Fibroblast of lung (primary cell): Measurements from ENCODE around the gene LMNA.

Source experiments
- EZH2 ChIP-seq: IDR thresholded peaks from 2 replicates; pipeline ENCODE4 v1.5.1; 2012; ENCODE audit warnings: low read length, control low read depth, mild to moderate bottlenecking; ENCODE audit errors: missing control alignments
- TF ChIP-seq, protein P1 (sequence below), 2 donors: IDR thresholded peaks in 1 of 2; conservative IDR thresholded peaks in 1 of 2; 1 replicate in 1 of 2; 2 replicates in 1 of 2; pipeline ENCODE4 v1.5.1; 2011 to 2012; ENCODE audit warnings: low read length in 2 of 2, control low read depth in 1 of 2, inconsistent platforms in 1 of 2, low read depth in 1 of 2, mild to moderate bottlenecking in 1 of 2

DNA sequence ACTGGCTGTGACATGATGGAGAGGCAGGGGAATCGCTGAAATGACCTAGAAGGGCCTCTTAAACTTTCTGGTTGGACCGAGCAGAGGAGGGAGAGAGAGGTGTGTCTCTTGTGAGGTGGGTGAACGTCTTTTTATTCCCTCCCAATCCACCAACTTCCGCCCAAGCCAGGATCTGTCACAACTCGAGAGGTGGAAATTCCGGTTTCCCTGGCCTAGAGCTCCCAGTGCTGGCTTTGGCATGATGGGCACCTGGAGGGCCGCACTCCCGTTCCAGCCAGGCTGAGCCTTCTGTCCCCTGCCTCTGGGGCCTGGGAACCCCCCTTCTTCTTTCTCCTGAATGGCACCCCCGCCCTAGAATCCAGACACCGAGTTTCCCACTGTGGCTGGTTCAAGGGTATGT lies 38.9 kb downstream of the LMNA start, which contains the start of gene SEMA4A:
- TF ChIP-seq, protein P1, sequence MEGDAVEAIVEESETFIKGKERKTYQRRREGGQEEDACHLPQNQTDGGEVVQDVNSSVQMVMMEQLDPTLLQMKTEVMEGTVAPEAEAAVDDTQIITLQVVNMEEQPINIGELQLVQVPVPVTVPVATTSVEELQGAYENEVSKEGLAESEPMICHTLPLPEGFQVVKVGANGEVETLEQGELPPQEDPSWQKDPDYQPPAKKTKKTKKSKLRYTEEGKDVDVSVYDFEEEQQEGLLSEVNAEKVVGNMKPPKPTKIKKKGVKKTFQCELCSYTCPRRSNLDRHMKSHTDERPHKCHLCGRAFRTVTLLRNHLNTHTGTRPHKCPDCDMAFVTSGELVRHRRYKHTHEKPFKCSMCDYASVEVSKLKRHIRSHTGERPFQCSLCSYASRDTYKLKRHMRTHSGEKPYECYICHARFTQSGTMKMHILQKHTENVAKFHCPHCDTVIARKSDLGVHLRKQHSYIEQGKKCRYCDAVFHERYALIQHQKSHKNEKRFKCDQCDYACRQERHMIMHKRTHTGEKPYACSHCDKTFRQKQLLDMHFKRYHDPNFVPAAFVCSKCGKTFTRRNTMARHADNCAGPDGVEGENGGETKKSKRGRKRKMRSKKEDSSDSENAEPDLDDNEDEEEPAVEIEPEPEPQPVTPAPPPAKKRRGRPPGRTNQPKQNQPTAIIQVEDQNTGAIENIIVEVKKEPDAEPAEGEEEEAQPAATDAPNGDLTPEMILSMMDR (conservative IDR thresholded peaks at IDR 0.05 in 1 of 2, IDR thresholded peaks at IDR 0.05 in 1 of 2; ENCODE audit: low read depth in 1 of 2, low read length in 2 of 2), result no peak
- TF ChIP-seq EZH2, result no peak
